Right renal pelvis (tissue), 4 donors: Measurements from ENCODE around the gene KCNMA1. TPM values are rescaled to one million over a fixed set of nuclear protein-coding genes. Genes with fewer than 3 reads are reported as not detected.

Experiments
- DNase-seq, 4 donors: peaks; one replicate each; pipeline ENCODE4 v3.0.0-alpha.2; 2013; ENCODE audit warnings: low read depth in 4 of 4, low spot score in 3 of 4, missing footprints in 1 of 4
- polyA plus RNA-seq, 4 donors: library from polyadenylated mRNA; unstranded; fragments of 120-200 nt; gene quantifications; one replicate each; pipeline ENCODE4 v1.2.1, GENCODE V29; 2013; ENCODE audit not compliant: insufficient read length in 4 of 4

Gene KCNMA1
- polyA plus RNA-seq, 4 donors = 2.9 to 4.8 (median 3.8) TPM

GRCh38 chr10:77563638-77564270, 73.9 kb downstream of the KCNMA1 start:
- no peak for DNase-seq

DNA sequence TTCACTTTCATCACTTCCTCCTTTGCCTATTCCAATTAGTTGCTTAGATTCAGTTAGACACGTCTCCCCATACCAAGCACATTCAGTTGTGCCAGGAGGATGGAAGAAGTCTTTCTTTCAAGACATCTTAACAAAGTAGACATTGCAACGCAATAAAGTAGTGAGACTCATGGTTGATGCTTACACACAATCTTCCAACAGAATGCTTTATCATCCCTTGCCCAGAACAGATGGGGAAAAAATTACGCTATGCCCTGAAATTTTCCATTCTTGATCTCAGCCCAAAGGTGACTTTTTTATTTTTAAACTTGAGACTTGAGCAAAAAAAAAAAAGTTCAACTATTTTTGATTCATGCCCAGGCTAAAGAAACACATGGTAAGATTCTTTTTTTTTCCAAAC, 74.9 kb downstream of the KCNMA1 start:
- DNase-seq = no peak

DNA sequence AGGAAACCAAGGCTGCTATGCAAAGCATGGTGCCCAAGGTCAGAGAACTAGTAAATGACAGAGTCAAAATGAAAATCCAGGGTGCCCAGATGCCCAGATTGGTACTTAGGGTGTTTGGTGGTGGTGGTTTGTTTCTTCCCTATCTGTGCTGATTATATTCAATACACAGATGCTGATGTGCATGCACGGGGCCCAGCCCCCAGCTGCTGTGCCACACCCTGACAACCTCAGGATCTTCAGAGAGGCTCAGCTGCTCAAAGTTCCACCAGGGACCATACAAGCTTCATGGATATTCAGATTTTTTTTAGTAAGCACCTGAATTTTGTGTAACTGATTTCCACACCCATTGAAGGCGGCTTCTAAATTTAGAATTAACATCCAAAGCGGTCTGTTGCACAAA, 75.6 kb downstream of the KCNMA1 start:
- no peak for DNase-seq

DNA sequence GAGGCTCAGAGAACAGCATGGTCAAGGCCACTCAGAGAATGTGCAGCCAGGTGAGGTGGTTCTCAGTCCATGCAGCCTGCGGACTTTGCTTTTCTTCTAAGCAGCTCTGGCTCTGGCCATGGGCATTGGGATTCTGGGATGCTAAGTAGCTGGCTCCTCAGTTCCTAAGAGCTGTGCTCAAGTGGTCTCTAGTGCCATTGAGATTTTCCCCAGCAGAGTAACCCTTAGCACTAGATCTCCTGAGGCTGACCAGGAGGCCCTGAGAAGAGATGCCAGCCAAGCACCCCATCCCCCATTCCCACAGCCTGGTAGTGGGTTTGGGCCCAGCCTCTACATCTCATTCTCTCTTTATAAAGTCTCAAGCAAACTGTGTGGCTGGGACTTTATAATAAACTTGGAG, 77.1 kb downstream of the KCNMA1 start:
- DNase-seq = no peak

- no peak for DNase-seq
Observed at GRCh38 chr10:77560052-77560451, 77.6 kb downstream of the KCNMA1 start.

- DNase-seq = no peak
Observed at GRCh38 chr10:77556990-77557601, 80.5 kb downstream of the KCNMA1 start.

- no peak for DNase-seq
Observed at GRCh38 chr10:77555591-77556212, 81.9 kb downstream of the KCNMA1 start.

- no peak for DNase-seq
Observed at GRCh38 chr10:77554996-77555397, 82.6 kb downstream of the KCNMA1 start.

- no peak for DNase-seq
Observed at GRCh38 chr10:77553966-77554365, 83.6 kb downstream of the KCNMA1 start.

DNA sequence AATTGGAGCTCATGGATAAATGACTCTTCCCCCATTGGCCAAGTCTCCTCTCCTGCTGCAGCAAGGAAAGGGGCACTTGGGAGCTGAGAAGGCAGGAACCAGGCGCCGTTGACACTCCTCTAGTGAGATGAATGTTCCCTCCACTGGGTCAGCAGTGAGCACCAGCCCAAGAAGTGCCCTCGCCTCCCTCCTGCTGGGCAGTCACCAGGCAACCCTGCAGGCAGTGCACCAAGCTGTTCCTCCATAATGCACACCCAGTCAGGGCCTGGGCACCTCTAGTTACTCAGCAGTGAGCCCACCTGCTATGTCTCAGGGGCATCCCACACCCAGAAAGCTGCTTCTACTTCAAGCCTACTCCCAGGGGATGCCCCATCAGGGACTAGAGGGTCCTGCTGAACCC, 84.3 kb downstream of the KCNMA1 start:
- DNase-seq = no peak

GRCh38 chr10:77552252-77552651, 85.4 kb downstream of the KCNMA1 start:
- DNase-seq = no peak

- DNase-seq = no peak
Observed at GRCh38 chr10:77550378-77550777, 87.2 kb downstream of the KCNMA1 start.

DNA sequence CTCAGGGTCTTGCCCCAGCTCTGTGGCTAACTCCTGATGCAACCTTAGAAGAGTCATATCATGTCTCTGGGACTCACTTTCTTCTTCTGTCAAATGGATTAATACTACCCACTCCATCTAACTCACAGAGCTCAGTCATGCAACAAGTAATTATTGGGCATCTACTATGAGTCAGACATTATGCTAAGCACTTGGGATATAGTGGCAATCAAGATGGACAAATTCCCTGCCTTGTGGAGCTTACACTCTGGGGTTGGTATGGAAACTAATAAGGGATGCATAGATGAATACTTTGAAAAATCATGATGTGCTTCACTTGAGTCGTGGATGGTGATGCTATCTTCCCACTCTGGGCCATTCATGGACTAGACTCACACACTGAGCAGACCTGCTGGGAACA, 88.9 kb downstream of the KCNMA1 start:
- DNase-seq = no peak

GRCh38 chr10:77548157-77548556, 89.5 kb downstream of the KCNMA1 start:
- DNase-seq = no peak

- DNase-seq = no peak
Observed at GRCh38 chr10:77547307-77548050, 90.1 kb downstream of the KCNMA1 start.

DNA sequence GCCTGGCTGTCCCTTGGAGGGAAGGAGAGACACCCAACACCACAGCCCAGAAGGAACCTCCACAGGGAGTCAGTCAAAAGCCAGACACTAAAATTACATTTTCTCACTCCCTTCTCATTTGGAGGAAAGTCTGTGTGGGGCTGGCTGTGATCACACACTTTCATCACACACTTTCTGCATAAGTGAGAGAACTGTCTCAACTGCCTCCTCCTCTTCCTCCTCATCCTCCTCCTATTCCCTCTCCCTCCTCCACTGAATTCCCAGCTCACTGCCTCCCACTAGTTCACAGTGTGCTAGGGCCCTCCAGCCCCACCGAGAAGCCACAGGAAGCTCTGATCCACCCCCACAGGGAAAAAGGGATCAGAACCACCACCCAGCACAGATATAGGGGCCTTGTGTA, 91.6 kb downstream of the KCNMA1 start:
- DNase-seq = no peak

GRCh38 chr10:77545585-77545984, 92.0 kb downstream of the KCNMA1 start:
- no peak for DNase-seq

GRCh38 chr10:77544617-77545016, 93.0 kb downstream of the KCNMA1 start:
- no peak for DNase-seq

DNA sequence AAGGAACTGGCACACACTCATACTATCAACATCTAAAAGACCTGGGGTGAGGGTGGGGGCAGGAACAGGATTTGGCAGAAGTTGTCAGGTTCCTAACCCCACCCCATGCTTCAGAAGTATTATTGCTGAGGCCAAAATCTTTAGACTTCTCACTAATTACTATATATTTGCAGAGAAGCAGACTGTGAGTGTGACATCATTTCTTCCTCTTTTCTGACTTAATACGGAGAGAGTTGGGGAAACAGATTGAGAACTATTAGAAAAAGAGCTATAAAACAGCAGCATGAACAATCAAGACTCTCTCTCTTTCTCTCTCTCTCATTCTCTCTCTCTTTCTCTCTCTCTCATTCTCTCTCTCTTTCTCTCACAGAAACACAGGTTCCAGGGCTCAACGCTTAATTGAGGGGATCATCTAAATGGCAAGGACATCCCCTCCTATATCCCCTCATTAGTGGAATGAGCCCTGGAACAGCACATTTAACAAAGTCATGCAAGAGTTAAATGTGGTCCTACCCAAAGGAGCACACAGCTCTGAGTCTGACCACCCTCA, 94.8 kb downstream of the KCNMA1 start:
- no peak for DNase-seq

- DNase-seq = no peak
Observed at GRCh38 chr10:77541944-77542343, 95.7 kb downstream of the KCNMA1 start.

DNA sequence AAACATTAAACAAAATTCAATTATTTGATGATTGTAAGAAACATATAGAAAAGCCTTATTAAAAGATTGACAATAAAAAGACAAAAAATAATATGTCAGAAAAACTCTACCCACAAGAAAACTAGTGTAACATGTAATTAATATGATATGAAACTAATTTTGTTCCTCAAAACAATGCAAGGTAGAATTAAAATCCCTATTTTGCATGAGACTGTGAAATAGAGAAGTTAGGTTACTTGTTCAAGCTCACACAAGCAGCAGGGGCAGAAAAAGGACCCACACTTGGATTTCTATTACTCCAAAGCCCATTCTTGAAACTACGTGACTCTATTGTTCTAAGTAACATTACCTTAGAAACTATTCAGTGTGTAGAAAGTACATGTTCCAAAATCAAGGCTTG, 96.4 kb downstream of the KCNMA1 start:
- DNase-seq = no peak
